Measurements from ENCODE around the gene ATAD2B. TPM values are rescaled to one million over a fixed set of nuclear protein-coding genes. Genes with fewer than 3 reads are reported as not detected.

Gene ATAD2B
- total RNA-seq, 2 experiments from 2014 or later, result 9.4 to 21.7 TPM

DNA sequence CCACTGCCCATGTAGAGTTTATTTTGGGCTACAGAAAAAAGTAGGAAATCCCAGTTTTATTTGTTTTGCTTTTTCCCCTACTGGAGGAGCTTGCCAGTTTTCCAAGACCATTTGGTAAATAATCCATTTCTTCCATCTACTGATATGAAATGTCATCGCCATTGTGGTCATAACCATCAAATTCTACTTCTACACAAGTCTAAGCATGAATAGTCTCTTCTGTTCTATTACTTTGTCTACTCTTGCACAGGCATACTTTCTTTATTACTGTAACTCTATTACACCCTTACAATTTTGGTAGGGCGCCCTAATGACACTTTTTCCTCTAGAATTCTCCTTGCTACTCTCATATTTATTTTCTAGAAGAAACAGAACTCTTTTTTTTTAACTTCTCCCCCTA lies 120.7 kb downstream of the ATAD2B start:
- no peak for DNase-seq (ENCODE audit: low spot score)
- H3K4me1 ChIP-seq (ENCODE audit: insufficient read depth, low read length, poor library complexity, severe bottlenecking), result no peaks in the 10 kb centered on the region
- no peaks in the 10 kb centered on the region for H3K9me3 ChIP-seq (ENCODE audit: low read length)
- H3K9me2 ChIP-seq (ENCODE audit: insufficient read depth, low read length), result no peaks in the 10 kb centered on the region
- TF ChIP-seq CTCF (conservative IDR thresholded peaks at IDR 0.05; ENCODE audit: low read length) (no peak), EZH2phosphoT487 (IDR thresholded peaks at IDR 0.05; ENCODE audit: borderline replicate concordance, low read depth, low read length) (no peak)
- no peaks in the 10 kb centered on the region for H4K20me1 ChIP-seq (ENCODE audit: insufficient read depth, low read length)
- H3K36me3 ChIP-seq (ENCODE audit: insufficient read depth, low read length), result no peaks in the 10 kb centered on the region
- H3K79me2 ChIP-seq (ENCODE audit: insufficient read depth, low read depth, low read length), result no peaks in the 10 kb centered on the region
- no peak overlapping the region for H3K27ac ChIP-seq (ENCODE audit: low read depth, low read length, poor library complexity, severe bottlenecking)
- CTCF ChIA-PET (ENCODE audit: unreplicated experiment), result no interaction called here
- POLR2A ChIA-PET, result interaction anchor here (0.6 to 1.1 kb wide), 2 partner anchors 57 to 142 kb away, joined by 3 read pairs; no protein-coding TSS in a partner anchor
- no peak overlapping the region for H2AFZ ChIP-seq (ENCODE audit: low read length)
- H3K4me2 ChIP-seq (ENCODE audit: low read length), result no peak overlapping the region
- H3K4me3 ChIP-seq (ENCODE audit: low read depth, low read length, poor library complexity, severe bottlenecking), result no peak overlapping the region
- intact Hi-C loops (cut with micrococcal nuclease; ENCODE audit: unreplicated experiment), result no loop called here
- no TSS peak for BruUV-seq (replicated peaks)

DNA sequence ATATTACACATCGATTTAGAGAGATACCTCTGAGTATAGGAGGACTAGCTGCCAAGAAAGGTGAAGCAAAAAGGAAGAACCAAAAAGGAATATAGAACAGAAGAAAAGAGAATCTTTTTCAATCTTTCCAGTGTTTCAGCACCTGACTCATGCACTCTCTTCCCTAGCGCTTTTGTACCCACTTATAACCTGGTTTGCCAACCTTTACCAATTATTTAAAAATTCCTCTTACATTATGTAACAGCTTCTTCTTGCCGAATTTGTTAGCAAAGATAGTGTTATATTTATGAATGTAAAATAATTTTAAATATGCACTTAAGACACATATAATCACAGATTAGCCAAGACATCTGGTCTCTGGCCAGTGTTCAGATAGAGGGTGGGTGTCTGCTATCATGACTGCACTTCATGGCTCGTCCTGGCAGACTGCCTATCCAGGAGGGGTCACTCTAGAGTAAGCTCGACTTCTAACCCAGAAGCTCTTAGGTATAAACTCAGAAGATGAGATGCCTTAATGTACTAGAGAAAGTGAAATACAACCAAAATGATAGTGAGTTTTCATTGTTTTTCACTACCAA lies 122.9 kb downstream of the ATAD2B start:
- DNase-seq (ENCODE audit: low spot score), result peak; percentile 31
- CTCF ChIA-PET (ENCODE audit: unreplicated experiment), result no interaction called here

More for the DNA sequence above, 122.9 kb downstream of the ATAD2B start:
- no peaks in the 10 kb centered on the region for H3K79me2 ChIP-seq (ENCODE audit: insufficient read depth, low read depth, low read length)
- no peak overlapping the region for H3K4me2 ChIP-seq (ENCODE audit: low read length)
- no peak overlapping the region for H3K27ac ChIP-seq (ENCODE audit: low read depth, low read length, poor library complexity, severe bottlenecking)
- intact Hi-C loops (cut with micrococcal nuclease; ENCODE audit: unreplicated experiment), result no loop called here
- no peaks in the 10 kb centered on the region for H3K36me3 ChIP-seq (ENCODE audit: insufficient read depth, low read length)
- H3K9me2 ChIP-seq (ENCODE audit: insufficient read depth, low read length), result no peaks in the 10 kb centered on the region
- TF ChIP-seq CTCF (conservative IDR thresholded peaks at IDR 0.05; ENCODE audit: low read length), result peak; percentile 75
- no peak for TF ChIP-seq EZH2phosphoT487 (IDR thresholded peaks at IDR 0.05; ENCODE audit: borderline replicate concordance, low read depth, low read length)
- POLR2A ChIA-PET, result interaction anchor here (0.6 to 1.3 kb wide), 3 partner anchors 17 to 295 kb away, joined by 3 read pairs; no protein-coding TSS in a partner anchor
- no peak overlapping the region for H2AFZ ChIP-seq (ENCODE audit: low read length)
- H3K4me1 ChIP-seq (ENCODE audit: insufficient read depth, low read length, poor library complexity, severe bottlenecking), result no peaks in the 10 kb centered on the region
- no peaks in the 10 kb centered on the region for H4K20me1 ChIP-seq (ENCODE audit: insufficient read depth, low read length)
- no peak overlapping the region for H3K4me3 ChIP-seq (ENCODE audit: low read depth, low read length, poor library complexity, severe bottlenecking)
- no TSS peak for BruUV-seq (replicated peaks)
- H3K9me3 ChIP-seq (ENCODE audit: low read length), result no peaks in the 10 kb centered on the region

Measured in OCI-LY7 (cell line).